ENCODE results near the gene HS6ST3. TPM values are rescaled to one million over a fixed set of nuclear protein-coding genes. Genes with fewer than 3 reads are reported as not detected.

HS6ST3 gene
- total and polyA plus RNA-seq, 7 donors = under 0.01 to 0.71 (median 0.33) TPM; not detected in 2

DNA sequence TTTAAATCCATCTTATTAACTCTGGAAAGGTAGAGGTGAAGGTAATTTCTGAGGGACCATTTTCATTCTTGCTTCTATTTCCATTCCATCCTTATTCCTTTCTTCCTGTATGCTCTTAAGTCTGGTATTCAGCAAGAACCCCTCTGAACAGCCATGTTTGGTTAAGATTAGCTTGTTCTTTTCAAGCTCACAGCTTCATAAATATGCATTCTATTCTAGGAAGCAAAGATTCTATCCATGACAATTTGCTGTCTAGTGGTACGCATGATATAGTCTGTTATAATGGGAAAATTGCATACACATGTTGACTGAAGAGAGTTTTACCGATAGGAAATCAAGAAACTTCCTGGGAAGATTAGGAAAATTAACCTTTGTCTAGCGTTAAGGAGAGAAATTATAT is 218.7 kb downstream of the HS6ST3 start:
- 79 to 85% methylated on average over 3 of the region's 3 CpGs for WGBS, 2 donors
- H3K27ac ChIP-seq = no peak overlapping the region
- H3K4me3 ChIP-seq = no peak overlapping the region
- TF ChIP-seq EP300 (IDR thresholded peaks at IDR 0.05) (no peak), POLR2A (IDR thresholded peaks at IDR 0.05) (no peak), POLR2AphosphoS5 (IDR thresholded peaks at IDR 0.05) (no peak)
- TF ChIP-seq, protein P1, sequence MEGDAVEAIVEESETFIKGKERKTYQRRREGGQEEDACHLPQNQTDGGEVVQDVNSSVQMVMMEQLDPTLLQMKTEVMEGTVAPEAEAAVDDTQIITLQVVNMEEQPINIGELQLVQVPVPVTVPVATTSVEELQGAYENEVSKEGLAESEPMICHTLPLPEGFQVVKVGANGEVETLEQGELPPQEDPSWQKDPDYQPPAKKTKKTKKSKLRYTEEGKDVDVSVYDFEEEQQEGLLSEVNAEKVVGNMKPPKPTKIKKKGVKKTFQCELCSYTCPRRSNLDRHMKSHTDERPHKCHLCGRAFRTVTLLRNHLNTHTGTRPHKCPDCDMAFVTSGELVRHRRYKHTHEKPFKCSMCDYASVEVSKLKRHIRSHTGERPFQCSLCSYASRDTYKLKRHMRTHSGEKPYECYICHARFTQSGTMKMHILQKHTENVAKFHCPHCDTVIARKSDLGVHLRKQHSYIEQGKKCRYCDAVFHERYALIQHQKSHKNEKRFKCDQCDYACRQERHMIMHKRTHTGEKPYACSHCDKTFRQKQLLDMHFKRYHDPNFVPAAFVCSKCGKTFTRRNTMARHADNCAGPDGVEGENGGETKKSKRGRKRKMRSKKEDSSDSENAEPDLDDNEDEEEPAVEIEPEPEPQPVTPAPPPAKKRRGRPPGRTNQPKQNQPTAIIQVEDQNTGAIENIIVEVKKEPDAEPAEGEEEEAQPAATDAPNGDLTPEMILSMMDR (IDR thresholded peaks at IDR 0.05) = no peak
- no peaks in the 10 kb centered on the region for H3K4me1 ChIP-seq
- intact Hi-C loops (cut with DNase I) = no loop called here
- H3K27me3 ChIP-seq = no peaks in the 10 kb centered on the region
- H3K9me3 ChIP-seq = no peaks in the 10 kb centered on the region
- no peak for DNase-seq
- no peaks in the 10 kb centered on the region for H3K36me3 ChIP-seq

DNA sequence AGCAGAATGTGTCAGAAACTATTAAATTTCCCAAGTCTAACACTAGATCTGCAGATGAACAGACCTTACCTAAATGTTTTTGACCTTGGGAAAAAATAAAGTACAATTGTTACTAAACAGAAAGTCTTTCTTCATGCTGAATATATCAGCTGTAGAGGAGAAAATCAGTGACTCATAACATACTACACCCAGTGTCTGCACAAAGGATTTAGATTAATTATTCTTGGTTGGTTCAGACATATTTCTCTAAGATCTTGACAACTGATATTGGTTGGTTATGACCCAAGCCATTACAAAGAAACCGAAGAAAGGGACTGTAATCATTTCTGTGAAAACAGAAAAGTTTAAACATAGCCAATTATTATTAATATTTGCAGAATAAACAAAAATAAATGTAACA is 225.1 kb downstream of the HS6ST3 start:
- DNase-seq = no peak
- no peak overlapping the region for H3K4me3 ChIP-seq
- TF ChIP-seq POLR2AphosphoS5 (IDR thresholded peaks at IDR 0.05) = no peak
- TF ChIP-seq, protein P1 (IDR thresholded peaks at IDR 0.05) = no peak
- no peak for TF ChIP-seq EP300 (IDR thresholded peaks at IDR 0.05)
- no peak for TF ChIP-seq POLR2A (IDR thresholded peaks at IDR 0.05)
- peaks cover 0 to 3% (median 0%) of the 10 kb centered on the region in 4 donors for H3K9me3 ChIP-seq
- H3K27me3 ChIP-seq = no peaks in the 10 kb centered on the region
- H3K36me3 ChIP-seq = no peaks in the 10 kb centered on the region
- H3K4me1 ChIP-seq = no peaks in the 10 kb centered on the region
- no peak overlapping the region for H3K27ac ChIP-seq
- intact Hi-C loops (cut with DNase I) = no loop called here
- WGBS, 2 donors = 62 to 79% methylated on average over 1 of the region's 1 CpG

GRCh38 chr13:96338030-96338429 is 248.1 kb downstream of the HS6ST3 start:
- intact Hi-C loops (cut with DNase I) = no loop called here
- Histone ChIP-seq H3K4me3 (no peak overlapping the region), H3K36me3 (no peaks in the 10 kb centered on the region), H3K4me1 (no peaks in the 10 kb centered on the region), H3K27ac (no peak overlapping the region), H3K9me3 (no peaks in the 10 kb centered on the region), H3K27me3 (no peaks in the 10 kb centered on the region)
- TF ChIP-seq EP300 (IDR thresholded peaks at IDR 0.05) (no peak), POLR2A (IDR thresholded peaks at IDR 0.05) (no peak), POLR2AphosphoS5 (IDR thresholded peaks at IDR 0.05) (no peak)
- TF ChIP-seq, protein P1 (IDR thresholded peaks at IDR 0.05) = no peak
- WGBS, 2 donors = 83 to 88% methylated on average over 4 of the region's 4 CpGs
- no peak for DNase-seq

DNA sequence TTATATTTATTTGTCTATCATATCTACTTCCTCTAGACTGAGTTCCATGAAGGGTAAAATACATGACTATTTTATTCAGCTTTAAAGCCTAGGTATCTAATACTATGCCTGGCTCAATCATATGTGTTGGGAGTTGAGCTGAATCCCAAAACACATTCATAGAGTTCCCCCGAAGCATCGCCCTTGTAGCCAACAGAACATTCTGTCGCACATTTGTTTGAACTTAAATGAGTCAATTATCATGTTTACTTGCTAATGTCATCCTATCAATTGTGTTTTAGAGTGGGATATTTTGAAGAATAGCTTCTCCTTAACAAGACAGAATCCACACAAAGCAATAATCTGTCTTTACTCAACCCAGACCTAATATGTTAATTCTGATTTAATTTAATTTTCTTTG is 252.4 kb downstream of the HS6ST3 start:
- Histone ChIP-seq H3K4me1 (no peaks in the 10 kb centered on the region), H3K4me3 (no peak overlapping the region), H3K27me3 (no peaks in the 10 kb centered on the region), H3K27ac (no peak overlapping the region), H3K9me3 (no peaks in the 10 kb centered on the region), H3K36me3 (no peaks in the 10 kb centered on the region)
- 87 to 89% methylated on average over 3 of the region's 3 CpGs for WGBS, 2 donors
- no peak for DNase-seq
- TF ChIP-seq POLR2A (IDR thresholded peaks at IDR 0.05) (no peak), POLR2AphosphoS5 (IDR thresholded peaks at IDR 0.05) (no peak), EP300 (IDR thresholded peaks at IDR 0.05) (no peak)
- TF ChIP-seq, protein P1 (IDR thresholded peaks at IDR 0.05) = no peak
- intact Hi-C loops (cut with DNase I) = no loop called here

- no peak overlapping the region for H3K27ac ChIP-seq
- 75 to 83% methylated on average over 4 of the region's 4 CpGs for WGBS, 2 donors
- intact Hi-C loops (cut with DNase I) = no loop called here
- no peaks in the 10 kb centered on the region for H3K9me3 ChIP-seq
- no peaks in the 10 kb centered on the region for H3K36me3 ChIP-seq
- TF ChIP-seq POLR2A (IDR thresholded peaks at IDR 0.05) (no peak), POLR2AphosphoS5 (IDR thresholded peaks at IDR 0.05) (no peak), EP300 (IDR thresholded peaks at IDR 0.05) (no peak)
- TF ChIP-seq, protein P1 (IDR thresholded peaks at IDR 0.05) = no peak
- H3K4me3 ChIP-seq = no peak overlapping the region
- H3K4me1 ChIP-seq = no peaks in the 10 kb centered on the region
- no peaks in the 10 kb centered on the region for H3K27me3 ChIP-seq
- DNase-seq = no peak
Observed at GRCh38 chr13:96342852-96343465, 253.1 kb downstream of the HS6ST3 start.

Data from sigmoid colon (tissue), 7 donors.